Gastroesophageal sphincter (tissue), 4 donors: ENCODE measurements around the gene SSBP2. TPM values are rescaled to one million over a fixed set of nuclear protein-coding genes. Genes with fewer than 3 reads are reported as not detected.

ENCODE experiments used
- ATAC-seq: fragments of 150-250 bp; one replicate; pipeline ENCODE4 v1.9.1; 2016; ENCODE audit warnings: mild to moderate bottlenecking, moderate library complexity
- H3K27ac ChIP-seq, 4 donors: fragments of 200-600 bp; sonication (generic) in 3 of 4; 1 replicate in 3 of 4; 2 replicates in 1 of 4; pipeline ENCODE4 v1.5.1; 2016 to 2019
- H3K27me3 ChIP-seq: fragments of 200-600 bp; sonication (generic); one replicate; pipeline ENCODE4 v1.5.1; 2019
- H3K36me3 ChIP-seq, 2 donors: fragments of 200-600 bp; sonication (generic); one replicate each; pipeline ENCODE4 v1.5.1; 2019; ENCODE audit warnings: control low read depth in 1 of 2
- H3K4me1 ChIP-seq, 3 donors: fragments of 200-600 bp; sonication (generic); 1 replicate in 2 of 3; 2 replicates in 1 of 3; pipeline ENCODE4 v1.5.1; 2016 to 2019; ENCODE audit warnings: control low read depth in 2 of 3
- H3K4me3 ChIP-seq, 2 donors: fragments of 200-600 bp; sonication (generic); one replicate each; pipeline ENCODE4 v1.5.1; 2019; ENCODE audit warnings: mild to moderate bottlenecking in 1 of 2, moderate library complexity in 1 of 2
- H3K9me3 ChIP-seq, 3 donors: fragments of 200-600 bp; sonication (generic); one replicate each; pipeline ENCODE4 v1.5.1; 2017 to 2019; ENCODE audit warnings: control low read depth in 2 of 3
- EP300 ChIP-seq: sonication (generic); formaldehyde crosslinking; IDR thresholded peaks from one replicate; pipeline ENCODE4 v1.6.1; 2017; ENCODE audit warnings: antibody characterized with exemption, mild to moderate bottlenecking
- POLR2A ChIP-seq, 2 donors: fragments of 450-650 bp; IDR thresholded peaks; one replicate each; pipeline ENCODE4 v1.6.1; 2017; ENCODE audit warnings: antibody characterized with exemption in 2 of 2, mild to moderate bottlenecking in 2 of 2, moderate library complexity in 1 of 2
- POLR2AphosphoS5 ChIP-seq: sonication (generic); formaldehyde crosslinking; IDR thresholded peaks from one replicate; pipeline ENCODE4 v1.6.1; 2017; ENCODE audit warnings: antibody characterized with exemption
- whole genome bisulfite sequencing, 2 donors: methylation state at CpG; one replicate each; pipeline ENCODE4 v1.1.5; 2018; ENCODE audit warnings: low coverage in 1 of 2; 5-methylcytosine and 5-hydroxymethylcytosine counted together
- total RNA-seq, 4 donors: library from RNA; depleted of rRNA; stranded (reverse); fragments of >200 nt; gene quantifications; one replicate each; pipeline ENCODE4 v1.1.0, GENCODE V29; 2016
- TF ChIP-seq, protein P1 (sequence below), 4 experiments: fragments of 200-600 bp in 2 of 4; fragments of 450-650 bp in 2 of 4; sonication (generic) in 1 of 4; IDR thresholded peaks; one replicate each; pipeline ENCODE4 v1.5.1; 2017 to 2019; ENCODE audit warnings: antibody characterized with exemption in 4 of 4, mild to moderate bottlenecking in 2 of 4, moderate library complexity in 2 of 4

Gene SSBP2
- total RNA-seq, 4 donors from 2014 or later, result 61.3 to 138 (median 79.5) TPM

DNA sequence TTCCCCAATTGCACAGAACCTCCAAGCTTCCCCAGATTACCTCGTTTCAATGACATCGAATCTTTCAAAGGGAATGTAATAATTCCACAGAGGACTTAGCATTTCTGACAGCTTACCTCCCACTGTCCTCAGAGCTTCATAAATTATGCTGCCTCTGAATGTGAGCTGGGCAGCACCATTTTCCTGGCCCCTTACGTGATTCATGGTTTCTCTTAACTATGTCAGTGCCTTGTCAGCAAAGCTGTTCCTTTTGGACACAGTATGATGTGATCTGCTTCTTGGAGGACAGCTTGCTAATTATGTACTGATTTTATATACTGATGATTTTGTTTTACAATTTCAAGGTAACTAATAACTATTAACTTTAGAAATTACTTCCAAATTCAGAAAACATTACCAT lies 27.7 kb upstream of the SSBP2 start:
- peaks cover 4 to 52% (median 11%) of the 10 kb centered on the region in 3 donors for H3K4me1 ChIP-seq
- no peaks in the 10 kb centered on the region for H3K27me3 ChIP-seq
- WGBS, 2 donors, result 0% methylated on average over 1 to 3 of the region's 3 CpGs
- H3K36me3 ChIP-seq, result no peaks in the 10 kb centered on the region
- peak overlapping the region; percentile 18 to 32 for H3K4me3 ChIP-seq
- ATAC-seq, result peak; percentile 57
- H3K27ac ChIP-seq, result peak overlapping the region; percentile 74 to 81 (median 80)
- TF ChIP-seq POLR2A (IDR thresholded peaks at IDR 0.05) (no peak), EP300 (no peak), POLR2AphosphoS5 (peak; percentile 5)
- TF ChIP-seq, protein P1, sequence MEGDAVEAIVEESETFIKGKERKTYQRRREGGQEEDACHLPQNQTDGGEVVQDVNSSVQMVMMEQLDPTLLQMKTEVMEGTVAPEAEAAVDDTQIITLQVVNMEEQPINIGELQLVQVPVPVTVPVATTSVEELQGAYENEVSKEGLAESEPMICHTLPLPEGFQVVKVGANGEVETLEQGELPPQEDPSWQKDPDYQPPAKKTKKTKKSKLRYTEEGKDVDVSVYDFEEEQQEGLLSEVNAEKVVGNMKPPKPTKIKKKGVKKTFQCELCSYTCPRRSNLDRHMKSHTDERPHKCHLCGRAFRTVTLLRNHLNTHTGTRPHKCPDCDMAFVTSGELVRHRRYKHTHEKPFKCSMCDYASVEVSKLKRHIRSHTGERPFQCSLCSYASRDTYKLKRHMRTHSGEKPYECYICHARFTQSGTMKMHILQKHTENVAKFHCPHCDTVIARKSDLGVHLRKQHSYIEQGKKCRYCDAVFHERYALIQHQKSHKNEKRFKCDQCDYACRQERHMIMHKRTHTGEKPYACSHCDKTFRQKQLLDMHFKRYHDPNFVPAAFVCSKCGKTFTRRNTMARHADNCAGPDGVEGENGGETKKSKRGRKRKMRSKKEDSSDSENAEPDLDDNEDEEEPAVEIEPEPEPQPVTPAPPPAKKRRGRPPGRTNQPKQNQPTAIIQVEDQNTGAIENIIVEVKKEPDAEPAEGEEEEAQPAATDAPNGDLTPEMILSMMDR (IDR thresholded peaks at IDR 0.05), result no peak
- H3K9me3 ChIP-seq, result no peaks in the 10 kb centered on the region

DNA sequence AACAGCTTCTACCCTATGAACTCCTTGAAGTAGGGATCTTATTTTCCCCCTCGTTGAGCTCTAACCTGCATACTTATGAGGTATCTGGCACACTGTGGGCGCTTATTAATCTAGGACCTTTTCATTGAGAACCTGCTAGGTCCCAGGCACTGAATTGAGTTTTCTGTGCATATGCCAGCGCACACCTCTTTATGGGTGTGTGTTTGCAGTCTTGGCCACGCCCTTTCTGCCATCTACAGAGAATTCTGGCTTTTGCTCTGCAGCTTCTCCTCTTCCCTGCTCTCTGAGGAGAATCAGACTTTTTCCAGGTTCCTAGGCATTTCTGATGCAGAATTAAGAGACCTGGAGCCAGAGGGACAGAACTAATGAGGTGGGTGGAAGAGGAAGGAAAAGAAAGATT lies 25.4 kb upstream of the SSBP2 start:
- H3K27me3 ChIP-seq, result no peaks in the 10 kb centered on the region
- H3K36me3 ChIP-seq, result no peaks in the 10 kb centered on the region
- no peak for TF ChIP-seq EP300
- no peak for TF ChIP-seq POLR2AphosphoS5
- TF ChIP-seq POLR2A (IDR thresholded peaks at IDR 0.05), result no peak
- TF ChIP-seq, protein P1 (IDR thresholded peaks at IDR 0.05), result no peak
- H3K27ac ChIP-seq, result peak overlapping the region in 1 of 4 donors; percentile 3
- no peak for ATAC-seq
- H3K4me3 ChIP-seq, result no peak overlapping the region
- peaks cover 12 to 63% (median 17%) of the 10 kb centered on the region in 3 donors for H3K4me1 ChIP-seq
- H3K9me3 ChIP-seq, result no peaks in the 10 kb centered on the region
- 85 to 93% methylated on average over 2 of the region's 4 CpGs for WGBS, 2 donors

DNA sequence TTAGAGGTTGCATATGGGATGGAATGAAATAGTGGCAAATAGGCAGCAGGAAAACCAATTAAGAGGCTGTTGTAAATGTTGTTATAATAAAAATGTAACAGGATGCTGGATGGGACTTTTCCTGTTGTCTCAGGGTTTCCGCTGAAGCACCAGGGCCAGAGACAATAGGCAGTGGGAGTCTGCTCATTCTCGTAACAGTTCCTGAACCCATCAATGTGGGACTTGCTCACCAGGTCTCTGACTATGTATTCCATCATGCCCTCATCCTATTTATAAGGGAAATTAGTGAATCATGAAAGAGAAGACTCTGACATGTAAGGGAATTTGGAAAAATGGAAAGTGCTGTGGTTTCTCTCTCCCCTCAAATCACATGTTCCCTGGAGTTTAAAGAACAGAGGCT lies 23.5 kb upstream of the SSBP2 start:
- TF ChIP-seq POLR2AphosphoS5, result no peak
- no peak for TF ChIP-seq EP300
- TF ChIP-seq POLR2A (IDR thresholded peaks at IDR 0.05), result no peak
- TF ChIP-seq, protein P1 (IDR thresholded peaks at IDR 0.05), result no peak
- H3K4me1 ChIP-seq, result peaks cover 10 to 54% (median 13%) of the 10 kb centered on the region in 3 donors
- H3K36me3 ChIP-seq, result no peaks in the 10 kb centered on the region
- peak; percentile 13 for ATAC-seq
- 95 to 100% methylated on average over 2 of the region's 2 CpGs for WGBS, 2 donors
- no peaks in the 10 kb centered on the region for H3K9me3 ChIP-seq
- no peaks in the 10 kb centered on the region for H3K27me3 ChIP-seq
- H3K4me3 ChIP-seq, result no peak overlapping the region
- peak overlapping the region; percentile 29 to 59 (median 48) for H3K27ac ChIP-seq

DNA sequence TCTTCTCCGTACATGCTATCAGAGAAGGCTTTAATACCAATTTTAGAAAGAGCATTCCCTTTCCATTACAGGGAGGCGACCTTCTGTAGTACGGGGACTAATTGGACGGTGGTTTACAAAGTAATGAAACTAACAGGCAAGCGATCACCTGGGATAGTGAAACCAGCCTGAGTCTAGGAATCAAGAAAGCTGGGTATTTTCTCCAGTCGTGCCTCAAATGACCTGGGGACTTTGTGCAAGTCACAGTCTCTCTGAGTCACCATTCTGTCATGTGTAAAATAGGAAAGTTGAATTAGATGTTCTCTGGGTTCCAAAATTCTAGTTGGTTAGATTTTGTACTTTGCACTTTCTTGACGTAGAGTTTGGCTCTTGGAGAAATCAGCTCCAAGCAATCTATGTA lies 22.7 kb upstream of the SSBP2 start:
- TF ChIP-seq POLR2AphosphoS5 (no peak), EP300 (no peak), POLR2A (IDR thresholded peaks at IDR 0.05) (no peak)
- TF ChIP-seq, protein P1 (IDR thresholded peaks at IDR 0.05), result no peak
- H3K4me1 ChIP-seq, result peaks cover 8 to 54% (median 12%) of the 10 kb centered on the region in 3 donors
- peak; percentile 48 for ATAC-seq
- no peak overlapping the region for H3K4me3 ChIP-seq
- H3K9me3 ChIP-seq, result no peaks in the 10 kb centered on the region
- no peaks in the 10 kb centered on the region for H3K36me3 ChIP-seq
- WGBS, 2 donors, result 31 to 45% methylated on average over 5 to 7 of the region's 7 CpGs
- H3K27ac ChIP-seq, result peak overlapping the region; percentile 48 to 80 (median 54)
- H3K27me3 ChIP-seq, result no peaks in the 10 kb centered on the region

DNA sequence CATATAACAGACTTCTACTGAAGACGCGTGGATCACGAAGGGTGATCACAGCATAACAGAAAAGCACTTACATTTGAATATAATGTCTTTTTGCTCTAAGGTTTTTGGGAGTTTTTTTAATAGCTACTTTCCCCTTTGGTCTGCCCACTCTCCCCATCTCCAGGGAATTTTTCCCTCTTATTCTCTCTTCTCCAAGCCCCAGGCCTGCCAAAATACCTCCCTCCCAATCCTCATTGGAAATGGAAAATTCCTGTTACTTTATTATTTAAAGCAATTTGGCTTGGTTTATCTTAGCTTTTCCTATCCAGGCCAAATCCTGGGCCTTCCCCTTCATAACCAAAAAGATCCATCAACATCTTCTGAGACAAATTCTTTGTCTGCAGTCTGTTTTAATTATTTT lies 22.3 kb upstream of the SSBP2 start:
- H3K9me3 ChIP-seq, result no peaks in the 10 kb centered on the region
- no peaks in the 10 kb centered on the region for H3K27me3 ChIP-seq
- H3K27ac ChIP-seq, result peak overlapping the region; percentile 48 to 80 (median 54)
- TF ChIP-seq, protein P1 (IDR thresholded peaks at IDR 0.05), result no peak
- TF ChIP-seq POLR2A (IDR thresholded peaks at IDR 0.05) (no peak), EP300 (no peak), POLR2AphosphoS5 (no peak)
- 51 to 97% methylated on average over 3 of the region's 3 CpGs for WGBS, 2 donors
- ATAC-seq, result no peak
- no peak overlapping the region for H3K4me3 ChIP-seq
- H3K4me1 ChIP-seq, result peaks cover 8 to 52% (median 9%) of the 10 kb centered on the region in 3 donors
- H3K36me3 ChIP-seq, result no peaks in the 10 kb centered on the region
